Measurements from ENCODE around the gene MTO1.
A peak's percentile ranks its signal among the peaks of the same experiment; 100 is the strongest.
"Not testable (repeated sequence)": the region's sequence is repeated elsewhere in the genome, so short reads cannot be mapped to it uniquely, and the experiment has no call there.

Gene MTO1

DNA sequence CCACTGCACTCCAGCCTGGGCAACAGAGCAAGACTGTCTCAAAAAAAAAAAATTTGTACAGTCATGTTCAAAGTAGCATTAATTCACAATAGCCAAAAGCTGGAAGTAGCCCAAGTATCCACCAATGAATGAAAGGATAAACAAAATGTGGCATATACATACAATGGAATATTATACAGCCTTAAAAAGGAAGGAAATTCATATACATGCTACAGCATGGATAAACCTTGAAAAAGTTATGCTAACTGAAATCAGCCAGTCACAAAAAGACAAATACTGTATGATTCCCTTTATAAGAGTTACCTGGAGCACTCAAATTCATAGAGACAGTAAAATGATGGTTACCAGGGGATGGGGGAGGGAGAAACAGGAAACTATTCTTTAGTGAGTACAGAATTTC, 43.6 kb downstream of the MTO1 start:
- DNase-seq, result no peak

- not testable (repeated sequence) for DNase-seq
Measured at GRCh38 chr6:73505705-73506104, 44.2 kb downstream of the MTO1 start.

- no peak for DNase-seq
Measured at GRCh38 chr6:73506246-73506645, 44.7 kb downstream of the MTO1 start.

GRCh38 chr6:73508776-73509175, 47.2 kb downstream of the MTO1 start:
- DNase-seq, result no peak

DNA sequence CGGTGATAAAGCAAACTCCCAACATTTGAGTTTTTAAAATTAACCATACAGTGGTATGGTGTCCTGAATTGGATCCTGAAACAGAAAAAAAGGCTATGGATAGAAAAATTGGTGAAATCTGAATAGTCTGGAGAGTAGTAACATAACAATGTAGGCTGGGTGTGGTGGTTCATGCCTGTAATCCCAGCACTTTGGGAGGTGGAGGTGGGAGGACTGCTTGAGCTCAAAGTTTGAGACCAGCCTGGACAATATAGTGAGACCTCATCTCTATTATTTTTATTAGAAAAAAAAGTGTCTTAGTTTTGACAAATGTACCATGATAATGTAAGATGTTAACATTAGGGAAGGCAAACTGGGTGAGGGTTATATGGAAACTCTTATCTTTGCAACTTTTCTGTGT, 48.3 kb downstream of the MTO1 start:
- DNase-seq, result no peak

- no peak for DNase-seq
Measured at GRCh38 chr6:73511796-73512195, 50.3 kb downstream of the MTO1 start.

DNA sequence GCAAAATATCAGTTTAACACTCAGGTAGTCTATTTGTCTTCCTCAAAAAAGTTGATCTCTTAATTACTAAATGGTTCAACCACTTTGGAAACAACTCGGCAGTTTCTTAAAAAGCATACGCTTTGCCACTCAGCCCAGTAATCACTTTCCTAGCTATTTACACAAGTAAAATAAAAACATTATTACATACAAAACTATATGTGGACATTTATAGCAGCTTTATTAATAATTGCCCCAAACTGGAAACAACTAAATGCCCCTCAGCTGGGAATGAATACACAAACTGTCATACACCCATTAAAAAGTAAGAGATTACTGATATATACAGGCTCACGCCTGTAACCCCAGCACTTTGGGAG, 51.9 kb downstream of the MTO1 start:
- DNase-seq, result peak; percentile 9

DNA sequence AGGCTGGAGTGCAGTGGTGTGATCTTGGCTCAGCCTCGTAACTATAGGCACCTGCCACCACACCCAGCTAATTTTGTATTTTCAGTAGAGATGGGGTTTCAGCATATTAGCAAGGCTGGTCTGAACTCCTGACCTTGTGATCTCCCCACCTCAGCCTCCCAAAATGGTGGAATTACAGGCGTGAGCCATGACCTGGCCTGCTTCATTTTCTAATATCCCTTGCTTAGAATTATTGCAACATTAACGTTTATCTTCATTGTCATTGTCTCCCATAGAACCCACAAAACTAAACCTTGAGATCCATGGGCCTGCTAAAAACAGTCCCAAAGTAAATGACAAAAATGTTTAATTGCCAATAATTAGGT, 53.2 kb downstream of the MTO1 start:
- DNase-seq, result peak; percentile 24

GRCh38 chr6:73515204-73515655, 53.7 kb downstream of the MTO1 start:
- DNase-seq, result peak; percentile 29

DNA sequence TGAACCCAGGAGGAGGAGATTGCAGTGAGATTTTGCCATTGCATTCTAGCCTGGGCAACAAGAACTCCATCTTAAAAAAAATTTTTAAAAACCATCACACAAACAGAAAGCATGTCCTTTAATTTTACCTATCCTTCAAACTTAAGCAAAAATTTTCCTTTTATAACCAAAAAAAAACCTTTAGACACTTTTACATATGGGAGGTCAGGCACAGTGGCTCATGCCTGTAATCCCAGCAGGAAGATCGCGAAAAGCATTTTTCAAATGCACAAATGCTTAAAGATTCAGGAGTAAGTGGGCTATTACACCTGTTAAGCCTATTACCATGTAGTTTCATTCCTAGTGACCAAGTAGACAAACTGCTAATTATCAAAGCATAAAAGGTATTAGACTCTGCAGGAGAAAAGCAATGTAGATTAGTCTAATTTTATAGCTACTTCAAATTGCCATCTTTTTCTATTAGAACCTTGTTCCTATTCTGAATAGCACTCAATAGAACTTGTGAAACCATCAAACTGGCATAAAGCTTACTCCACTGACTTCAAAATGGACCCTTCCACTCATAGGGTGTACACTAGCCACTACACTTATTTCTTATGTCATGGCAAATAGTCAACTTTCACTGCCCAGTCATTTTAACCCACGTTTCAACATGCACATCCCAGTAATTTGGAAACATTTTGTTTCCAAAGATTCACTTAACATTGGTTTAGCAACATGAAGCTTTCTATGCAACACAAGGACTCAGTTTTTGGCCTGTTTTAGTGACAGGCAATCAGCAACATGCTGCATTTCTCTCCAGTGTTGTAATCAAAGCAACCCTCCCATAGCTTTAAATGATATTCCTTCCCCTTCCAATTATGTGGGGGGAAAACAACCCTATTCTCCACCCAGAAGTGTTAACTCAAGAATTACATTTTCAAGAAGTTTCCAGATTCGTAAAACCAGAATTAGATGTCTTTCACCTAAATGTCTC, 55.3 kb downstream of the MTO1 start:
- peak; percentile 18 for DNase-seq

GRCh38 chr6:73518100-73518981, 56.8 kb downstream of the MTO1 start:
- not testable (repeated sequence) for DNase-seq

DNA sequence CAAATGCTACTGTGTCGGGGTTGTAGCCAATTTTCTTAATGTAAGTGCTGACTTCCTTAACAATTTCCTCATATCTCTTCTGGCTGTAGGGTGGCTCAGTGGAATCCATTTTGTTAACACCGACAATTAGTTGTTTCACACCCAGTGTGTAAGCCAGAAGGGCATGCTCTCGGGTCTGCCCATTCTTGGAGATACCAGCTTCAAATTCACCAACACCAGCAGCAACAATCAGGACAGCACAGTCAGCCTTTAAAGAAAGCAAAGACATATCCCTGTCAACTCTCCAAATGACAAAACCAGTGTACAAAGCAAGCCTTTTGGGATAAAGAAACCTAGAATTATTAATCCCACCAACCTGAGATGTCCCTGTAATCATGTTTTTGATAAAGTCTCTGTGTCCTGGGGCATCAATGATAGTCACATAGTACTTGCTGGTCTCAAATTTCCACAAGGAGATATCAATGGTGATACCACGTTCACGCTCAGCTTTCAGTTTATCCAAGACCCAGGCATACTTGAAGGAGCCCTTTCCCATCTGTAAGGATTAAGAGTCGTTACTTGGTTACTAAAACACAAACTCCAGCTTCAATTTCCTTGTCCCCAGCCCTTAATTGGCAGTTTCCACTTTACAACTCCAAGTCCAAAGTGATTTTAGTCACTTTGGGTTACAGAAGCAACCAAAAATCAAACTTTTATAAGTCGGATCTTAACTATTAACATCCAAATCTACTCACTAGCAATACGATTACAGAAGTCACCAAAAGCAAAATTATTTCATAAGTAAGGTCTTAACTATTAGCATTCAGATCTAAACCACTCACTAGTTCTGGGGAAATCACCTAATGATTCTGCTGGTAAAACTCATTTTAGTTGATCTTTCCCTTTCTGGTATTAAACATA, 57.7 kb downstream of the MTO1 start:
- not testable (repeated sequence) for DNase-seq

GRCh38 chr6:73519926-73520687, 58.6 kb downstream of the MTO1 start:
- DNase-seq, result peak; percentile 68

DNA sequence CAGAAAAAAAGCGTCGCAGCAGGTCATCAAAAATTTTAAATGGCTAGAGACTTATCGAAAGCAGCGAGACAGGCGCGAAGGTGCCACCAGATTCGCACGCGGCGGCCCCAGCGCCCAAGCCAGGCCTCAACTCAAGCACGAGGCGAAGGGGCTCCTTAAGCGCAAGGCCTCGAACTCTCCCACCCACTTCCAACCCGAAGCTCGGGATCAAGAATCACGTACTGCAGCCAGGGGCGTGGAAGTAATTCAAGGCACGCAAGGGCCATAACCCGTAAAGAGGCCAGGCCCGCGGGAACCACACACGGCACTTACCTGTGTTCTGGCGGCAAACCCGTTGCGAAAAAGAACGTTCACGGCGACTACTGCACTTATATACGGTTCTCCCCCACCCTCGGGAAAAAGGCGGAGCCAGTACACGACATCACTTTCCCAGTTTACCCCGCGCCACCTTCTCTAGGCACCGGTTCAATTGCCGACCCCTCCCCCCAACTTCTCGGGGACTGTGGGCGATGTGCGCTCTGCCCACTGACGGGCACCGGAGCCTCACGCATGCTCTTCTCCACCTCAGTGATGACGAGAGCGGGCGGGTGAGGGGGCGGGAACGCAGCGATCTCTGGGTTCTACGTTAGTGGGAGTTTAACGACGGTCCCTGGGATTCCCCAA, 59.3 kb downstream of the MTO1 start, which contains the start of gene EEF1A1:
EEF1A1 (minus strand) TSS at position 345 of the 663 bp plus-strand sequence. CDS start 1,006 bp downstream, outside the sequence.
- peak; percentile 100 for DNase-seq

GRCh38 chr6:73521351-73521985, 59.9 kb downstream of the MTO1 start:
- peak; percentile 86 for DNase-seq

- no peak for DNase-seq
Measured at GRCh38 chr6:73523434-73524123, 62.0 kb downstream of the MTO1 start.

GRCh38 chr6:73525546-73526330, 64.2 kb downstream of the MTO1 start:
- DNase-seq, result peak; percentile 49

GRCh38 chr6:73528897-73529296, 67.4 kb downstream of the MTO1 start:
- no peak for DNase-seq

DNA sequence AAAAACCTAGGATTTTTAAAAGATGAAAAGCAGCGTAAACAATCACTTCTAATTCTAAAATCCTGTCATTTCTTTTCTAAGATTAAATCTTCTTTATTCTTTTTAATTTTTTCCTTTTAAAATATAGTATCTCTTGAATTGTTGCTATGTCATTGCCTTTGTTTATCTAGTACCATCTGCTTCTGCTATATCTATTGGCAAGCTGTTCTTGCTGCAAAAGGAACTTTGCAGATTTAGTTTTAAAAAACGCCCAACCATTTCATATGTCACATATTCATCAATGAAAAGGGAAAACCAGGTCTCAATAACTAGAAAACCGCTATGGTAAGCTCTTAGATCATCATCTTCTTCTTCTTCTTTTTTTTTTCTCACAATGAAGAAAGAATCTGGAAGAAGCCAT, 70.8 kb downstream of the MTO1 start:
- no peak for DNase-seq

All from HCEC 1CT (cell line).